ENCODE results near the gene PROSER2.
"Not testable (repeated sequence)": the region's sequence is repeated elsewhere in the genome, so short reads cannot be mapped to it uniquely, and the experiment has no call there.

The PROSER2 gene

GRCh38 chr10:11838298-11838852 is 15.2 kb downstream of the PROSER2 start:
- no peak for DNase-seq

DNA sequence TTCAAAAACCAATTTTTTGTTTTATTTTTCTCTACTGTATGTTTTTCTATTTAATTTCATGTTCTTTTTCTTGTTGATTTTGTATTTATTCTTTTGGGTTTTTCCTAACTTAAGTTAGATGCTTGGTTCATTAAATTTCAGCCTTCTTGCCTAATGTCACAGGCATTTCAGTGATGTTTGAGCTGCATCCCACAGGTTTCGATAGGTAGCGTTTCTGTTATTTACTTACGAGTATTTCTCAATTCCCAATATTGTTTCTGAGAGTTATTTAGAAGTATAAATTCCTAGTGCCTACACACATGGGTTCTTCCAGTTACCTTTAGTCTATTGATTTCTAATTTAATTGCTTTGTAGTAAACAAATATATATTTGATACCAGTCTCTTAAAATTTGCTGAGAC is 18.2 kb downstream of the PROSER2 start:
- DNase-seq, result no peak

GRCh38 chr10:11842411-11842810 is 19.3 kb downstream of the PROSER2 start:
- DNase-seq, result no peak

- DNase-seq, result no peak
These were observed 22.0 kb downstream of the PROSER2 start for GRCh38 chr10:11845113-11845512.

DNA sequence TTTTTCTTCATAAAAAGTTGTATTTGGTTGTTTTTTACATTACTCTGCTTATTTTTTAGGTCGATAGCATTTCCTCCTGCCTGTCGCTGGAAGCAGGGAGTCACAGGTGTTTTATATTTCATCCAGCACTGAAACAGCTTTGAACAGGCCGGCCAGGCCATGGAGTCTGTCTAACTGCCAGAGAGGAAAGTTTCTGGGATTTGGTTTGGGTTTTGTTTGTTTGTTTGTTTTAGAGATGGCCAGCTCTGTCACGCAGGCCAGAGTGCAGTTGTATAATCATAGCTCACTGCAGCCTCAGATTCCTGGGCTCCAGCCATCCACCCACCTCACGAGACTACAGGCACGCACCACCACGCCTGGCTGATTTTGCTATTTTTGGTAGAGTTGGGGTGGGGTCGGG is 23.4 kb downstream of the PROSER2 start:
- DNase-seq, result no peak

DNA sequence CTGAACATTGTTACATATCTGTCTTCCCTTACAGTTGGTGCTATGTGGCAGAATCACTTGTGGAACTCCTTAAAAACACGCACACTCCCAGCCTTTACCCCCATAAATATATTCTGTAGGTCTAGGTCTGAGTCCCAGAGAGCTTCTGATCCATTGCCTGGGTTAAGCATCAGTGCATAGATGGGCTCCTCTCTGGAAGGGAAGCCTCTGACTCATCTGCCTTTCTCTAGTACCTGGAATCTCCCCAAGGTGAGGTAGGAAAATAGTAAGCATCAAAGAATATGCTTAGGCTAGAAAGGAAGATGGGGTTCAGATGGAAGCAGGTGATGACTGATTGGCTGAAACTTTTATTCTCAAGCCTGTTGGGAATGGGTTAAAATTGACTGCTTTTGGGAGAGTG is 26.1 kb downstream of the PROSER2 start:
- no peak for DNase-seq

- no peak for DNase-seq
These were observed 26.8 kb downstream of the PROSER2 start for GRCh38 chr10:11849911-11850310.

DNA sequence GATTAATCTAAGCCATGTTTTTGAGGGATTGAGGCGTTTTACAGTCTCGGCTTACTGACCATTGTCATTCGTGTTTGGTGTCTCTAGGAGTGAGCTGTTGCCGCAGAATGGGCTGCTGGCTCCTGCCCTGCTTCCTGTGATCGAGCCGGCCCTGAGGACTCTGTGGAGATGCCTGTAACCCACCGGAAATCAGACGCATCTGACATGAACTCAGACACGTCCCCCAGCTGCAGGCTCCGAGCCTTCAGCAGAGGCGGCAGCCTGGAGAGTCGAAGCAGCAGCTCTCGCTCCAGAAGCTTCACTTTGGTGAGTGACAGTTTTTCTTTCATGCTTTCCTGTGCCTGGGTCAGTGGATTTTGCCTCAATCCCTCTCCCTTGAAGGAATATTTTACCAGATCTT is 28.8 kb downstream of the PROSER2 start:
- DNase-seq, result no peak

DNA sequence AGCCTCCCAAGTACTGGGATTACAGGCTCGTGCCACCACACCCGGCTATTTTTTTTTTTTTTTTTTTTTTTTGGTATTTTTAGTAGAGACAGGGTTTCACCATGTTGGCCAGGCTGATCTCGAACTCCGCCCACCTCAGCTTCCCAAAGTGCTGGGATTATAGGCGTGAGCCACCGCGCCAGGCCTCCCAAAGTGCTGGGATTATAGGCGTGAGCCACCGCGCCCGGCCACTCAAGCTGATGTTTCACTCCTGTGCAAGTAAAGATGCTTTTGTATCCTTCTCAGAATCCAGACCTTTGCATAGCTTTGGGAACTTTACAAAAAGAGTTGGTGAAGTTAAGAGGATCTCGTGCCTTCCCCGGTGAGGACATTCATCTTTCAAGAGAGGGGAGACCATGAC is 29.5 kb downstream of the PROSER2 start:
- not testable (repeated sequence) for DNase-seq

GRCh38 chr10:11853468-11853867 is 30.3 kb downstream of the PROSER2 start:
- no peak for DNase-seq

DNA sequence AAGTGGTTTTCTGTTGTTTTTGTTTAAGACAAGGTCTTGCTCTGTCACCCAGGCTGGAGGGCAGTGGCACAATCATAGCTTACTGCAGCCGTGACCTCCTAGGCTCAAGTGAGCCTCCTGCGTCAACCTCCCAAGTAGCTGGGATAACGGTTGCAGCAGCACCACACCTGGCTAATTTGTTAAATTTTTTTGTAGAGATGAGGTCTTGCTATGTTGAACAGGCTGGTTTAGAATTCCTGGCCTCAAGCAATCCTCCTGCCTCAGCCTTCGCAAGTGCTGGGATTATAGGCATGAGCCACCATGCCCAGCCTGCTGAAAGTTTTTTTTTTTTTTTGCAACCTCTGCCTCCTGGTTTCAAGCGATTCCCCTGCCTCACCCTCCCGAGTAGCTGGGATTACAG is 31.1 kb downstream of the PROSER2 start:
- no peak for DNase-seq

DNA sequence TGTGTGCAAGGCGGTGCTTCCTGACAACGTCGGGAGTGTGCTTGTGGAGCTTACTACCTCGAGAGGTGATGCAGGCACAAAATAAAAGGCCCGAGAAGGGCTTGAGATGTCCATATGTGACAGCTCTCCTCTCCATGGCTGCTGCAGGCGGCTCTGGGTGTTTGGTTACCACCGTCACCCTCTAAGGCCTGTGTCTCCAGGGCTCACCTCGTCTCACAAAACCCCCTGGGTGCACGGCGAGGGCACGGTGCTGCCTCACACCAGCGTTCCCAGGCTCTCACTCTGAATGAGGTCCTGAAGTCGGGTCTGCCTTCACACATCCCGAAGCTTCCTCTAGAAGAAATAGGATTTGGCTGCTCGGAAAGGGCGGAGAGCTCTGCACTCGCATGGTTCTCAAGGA is 32.9 kb downstream of the PROSER2 start:
- DNase-seq, result no peak

DNA sequence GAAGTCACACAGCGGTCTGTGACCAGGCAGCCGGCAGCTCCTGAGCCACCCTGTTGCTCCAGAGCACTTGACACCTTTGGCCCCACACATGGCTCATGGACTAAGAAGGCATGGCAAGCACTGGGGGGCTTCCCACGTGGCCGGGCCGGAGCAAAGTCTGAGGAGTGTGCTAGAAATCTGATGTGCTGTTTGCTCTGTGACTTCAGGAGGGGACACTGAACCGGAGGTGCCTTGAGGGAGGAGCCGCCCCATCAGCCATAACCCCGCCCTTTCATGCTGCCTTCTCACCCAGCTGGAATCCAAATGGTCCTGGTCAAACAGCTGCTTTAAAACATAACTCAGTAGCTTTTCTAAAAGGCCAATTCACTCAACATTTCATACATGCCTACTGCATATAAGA is 33.5 kb downstream of the PROSER2 start:
- no peak for DNase-seq

DNA sequence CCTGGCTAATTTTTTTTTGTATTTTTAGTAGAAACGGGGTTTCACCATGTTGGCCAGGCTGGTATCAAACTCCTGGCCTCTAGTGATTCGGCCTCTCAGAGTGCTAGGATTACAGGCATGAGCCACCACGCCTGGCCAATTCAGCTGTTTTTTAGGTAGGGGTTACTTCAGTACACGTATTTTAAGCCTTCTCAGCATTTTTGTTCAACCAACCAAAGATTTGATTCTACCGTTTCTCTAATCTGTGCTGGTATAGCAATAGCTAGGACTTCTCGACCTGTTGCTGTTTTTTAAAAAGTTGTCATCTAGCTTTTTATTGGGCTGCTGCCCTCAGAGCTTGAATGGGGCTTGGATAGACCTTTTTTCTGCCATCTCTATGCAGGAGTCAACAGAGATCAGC is 34.9 kb downstream of the PROSER2 start:
- DNase-seq, result no peak

GRCh38 chr10:11861341-11861740 is 38.2 kb downstream of the PROSER2 start:
- no peak for DNase-seq

DNA sequence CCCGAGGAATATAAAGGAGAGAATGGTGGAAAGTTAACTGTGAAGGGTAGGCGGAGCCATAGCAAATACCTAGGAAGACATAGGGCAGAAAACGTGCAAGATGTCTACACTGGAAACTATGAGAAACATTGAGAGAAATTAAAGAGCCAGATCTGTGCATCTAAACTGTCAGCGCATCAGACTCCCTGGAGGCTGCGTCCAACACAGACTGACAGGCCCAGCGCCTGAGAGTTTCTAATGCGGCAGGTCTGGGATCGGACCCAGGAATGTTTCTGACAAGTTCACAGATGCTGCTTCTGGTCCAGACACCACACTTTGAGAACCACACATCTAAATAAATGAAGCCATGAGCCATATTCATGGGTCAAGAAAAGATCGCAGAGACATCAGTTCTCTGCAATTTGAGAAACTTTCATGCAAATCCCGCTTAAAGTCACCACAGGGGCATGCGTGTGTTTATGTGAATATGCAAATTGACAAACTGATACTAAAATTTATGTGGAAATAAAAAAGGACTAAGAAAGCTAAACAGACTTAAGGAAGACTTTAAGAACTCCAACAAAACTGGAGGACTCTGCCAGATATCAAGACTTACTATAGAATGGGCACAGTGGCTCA is 38.8 kb downstream of the PROSER2 start:
- no peak for DNase-seq

GRCh38 chr10:11863353-11864109 is 40.4 kb downstream of the PROSER2 start:
- DNase-seq, result peak in 2 of 4 experiments; percentile 13 to 25

GRCh38 chr10:11864727-11865126 is 41.6 kb downstream of the PROSER2 start:
- DNase-seq, result no peak

DNA sequence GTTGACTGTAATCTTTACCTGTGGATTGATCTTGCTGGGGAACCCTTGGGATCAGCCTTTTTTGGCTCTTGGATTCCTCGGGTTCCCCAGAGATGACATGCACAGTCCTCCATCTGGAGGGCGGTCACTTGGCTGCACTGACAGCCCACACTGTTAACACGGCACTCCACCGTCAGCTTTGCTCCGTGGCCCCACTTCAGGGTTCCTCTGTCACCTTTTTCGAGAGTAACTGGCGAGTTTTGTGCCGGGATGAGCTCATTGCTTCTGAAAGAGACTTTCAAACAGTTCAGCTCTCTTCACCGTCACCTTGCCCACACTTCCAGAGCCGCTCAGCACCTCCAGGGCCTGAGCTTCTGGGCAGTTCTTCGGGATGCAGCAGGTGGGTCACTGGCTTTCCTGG is 42.4 kb downstream of the PROSER2 start:
- DNase-seq, result no peak

- no peak for DNase-seq
These were observed 43.2 kb downstream of the PROSER2 start for GRCh38 chr10:11866199-11866925.

DNA sequence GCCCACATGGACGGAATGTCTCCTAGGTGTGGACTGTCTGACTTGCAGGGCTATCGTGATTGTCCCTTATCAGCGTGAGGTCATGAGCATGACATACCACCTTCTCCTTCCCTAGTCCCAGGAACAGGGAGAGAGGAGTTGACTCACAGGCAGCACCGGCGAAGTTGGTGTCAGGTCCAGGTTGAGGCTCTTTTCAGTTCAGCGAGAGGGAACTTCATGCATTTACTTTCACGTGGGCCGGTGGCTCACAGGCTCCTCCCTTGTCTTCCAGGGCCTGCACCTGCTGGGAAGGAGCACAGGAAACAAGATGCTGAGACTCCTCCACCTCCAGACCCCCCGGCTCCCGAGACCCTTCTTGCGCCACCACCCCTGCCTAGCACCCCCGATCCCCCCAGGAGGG is 46.1 kb downstream of the PROSER2 start:
- DNase-seq, result no peak

- no peak for DNase-seq
These were observed 46.7 kb downstream of the PROSER2 start for GRCh38 chr10:11869743-11870460.

DNA sequence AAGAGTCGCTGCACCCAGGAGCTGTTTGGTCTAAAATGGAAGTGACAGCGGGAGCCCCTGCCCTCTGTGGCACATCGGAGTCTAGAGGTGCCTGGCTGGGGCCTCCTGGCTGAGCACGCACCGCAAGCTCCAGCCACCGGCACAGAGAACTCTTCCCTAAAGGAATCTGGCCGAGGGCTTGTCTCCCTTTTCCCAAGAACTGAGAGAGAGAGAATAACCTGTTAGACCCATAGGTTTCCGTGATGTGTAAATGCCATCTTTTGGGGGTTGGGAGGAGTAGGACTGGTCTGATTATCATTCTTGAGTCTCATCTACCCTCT is 47.3 kb downstream of the PROSER2 start:
- DNase-seq, result no peak

Measured in activated CD4-positive, CD25-positive, alpha-beta regulatory T cell (primary cell).